Dermis microvascular lymphatic vessel endothelial cell (primary cell): ENCODE measurements around the gene ALPL. TPM values are rescaled to one million over a fixed set of nuclear protein-coding genes. Genes with fewer than 3 reads are reported as not detected.

Experiments used
- DNase-seq, 2 donors: peaks; one replicate each; pipeline versions ENCODE4 v3.0.0 to v3.0.0-alpha.2; 2010; ENCODE audit warnings: low read depth in 2 of 2
- total RNA-seq: library from RNA; depleted of rRNA; stranded (reverse); fragments of >200 nt; gene quantifications from 2 replicates; pipeline ENCODE4 v1.2.1, GENCODE V29; 2014

ALPL gene
- total RNA-seq, 1 donor from 2014 or later, result 0.26 TPM

DNA sequence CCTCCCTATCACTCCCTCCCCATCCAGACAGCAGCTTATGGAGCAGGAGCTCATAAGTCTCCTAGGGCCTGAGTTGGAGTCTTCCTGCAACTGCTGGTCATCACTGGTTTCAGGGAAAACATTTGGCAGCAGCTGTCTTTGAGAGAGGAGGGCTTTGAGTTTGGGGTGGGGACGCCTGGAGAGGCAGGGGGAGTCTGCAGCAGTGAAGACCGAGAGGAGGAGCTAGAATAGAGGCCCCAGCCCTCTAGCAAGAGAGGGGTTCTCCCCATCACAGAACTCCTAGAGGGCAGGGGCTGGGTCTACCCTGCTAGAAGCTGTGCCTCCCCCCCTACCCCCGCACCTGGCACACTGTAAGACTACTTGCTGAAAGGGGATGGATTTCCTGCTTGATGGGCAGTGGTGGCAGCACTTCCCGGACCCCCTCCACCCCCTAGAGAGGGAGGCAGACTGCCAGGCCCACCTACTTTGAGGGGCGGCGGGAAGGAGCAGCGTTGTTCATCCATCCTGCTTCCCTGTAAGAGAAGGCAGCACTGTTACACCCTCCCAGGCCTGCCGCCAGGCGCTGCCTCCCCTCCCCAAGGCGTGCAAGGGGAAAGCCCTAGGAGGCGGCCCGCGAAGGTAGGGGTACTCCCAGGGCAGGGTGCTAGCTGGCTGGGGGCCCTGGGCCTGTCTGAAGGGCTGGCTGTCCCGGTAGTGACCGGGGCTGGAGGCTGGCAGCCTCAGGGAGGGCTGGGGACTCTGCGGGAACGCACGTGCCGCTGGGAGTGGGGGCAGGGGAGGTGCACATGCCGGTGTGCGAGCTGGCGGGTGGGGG lies 109.5 kb downstream of the ALPL start:
- no peak for DNase-seq

DNA sequence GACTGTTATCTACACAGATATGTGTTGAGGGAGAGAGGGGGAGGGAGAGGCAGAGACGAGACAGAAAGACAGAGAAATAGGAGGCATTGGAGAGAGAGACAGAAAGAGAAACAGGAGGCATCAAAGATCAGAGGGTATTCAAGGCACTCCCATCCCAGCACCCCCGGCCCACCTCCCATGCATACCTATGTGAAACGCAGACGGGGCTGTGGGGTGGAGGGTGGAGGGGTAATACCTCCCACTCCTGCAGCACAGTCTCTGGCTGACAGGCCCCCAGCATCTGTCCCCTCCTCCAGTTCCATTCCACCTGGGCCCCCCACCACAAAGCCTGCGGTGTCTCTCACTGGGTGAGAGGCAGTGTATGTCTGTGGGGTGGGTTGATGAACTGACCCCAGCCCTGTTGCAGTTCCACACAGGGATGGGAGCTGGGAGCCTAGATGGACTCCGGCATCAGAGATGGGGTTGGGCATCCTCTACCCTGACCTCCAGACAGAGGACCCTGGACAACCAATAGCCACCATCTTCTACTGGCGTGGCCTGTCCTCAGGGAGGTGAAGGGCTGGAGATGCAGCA lies 110.2 kb downstream of the ALPL start:
- no peak for DNase-seq

- no peak for DNase-seq
These were observed 110.8 kb downstream of the ALPL start for GRCh38 chr1:21620011-21620410.

- DNase-seq, result no peak
These were observed 111.3 kb downstream of the ALPL start for GRCh38 chr1:21620496-21620895.

DNA sequence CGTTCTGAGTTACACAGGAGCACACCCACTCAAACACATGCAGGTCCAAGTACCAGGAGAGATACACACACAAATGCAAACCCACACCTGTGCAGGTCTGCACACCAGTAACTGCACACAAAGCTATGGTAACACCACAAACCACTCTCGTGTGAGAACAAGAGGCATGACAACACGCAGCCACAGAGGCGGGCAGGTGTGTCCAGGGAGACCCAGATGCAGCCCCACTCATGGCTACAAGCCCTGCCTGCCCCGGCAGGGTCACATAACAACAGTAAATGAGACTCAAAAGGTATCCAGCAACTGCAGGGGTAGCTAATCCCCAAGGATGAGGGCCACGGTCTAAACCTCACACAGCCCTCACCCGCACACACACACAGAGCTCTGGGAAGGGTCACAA lies 111.8 kb downstream of the ALPL start:
- no peak for DNase-seq

DNA sequence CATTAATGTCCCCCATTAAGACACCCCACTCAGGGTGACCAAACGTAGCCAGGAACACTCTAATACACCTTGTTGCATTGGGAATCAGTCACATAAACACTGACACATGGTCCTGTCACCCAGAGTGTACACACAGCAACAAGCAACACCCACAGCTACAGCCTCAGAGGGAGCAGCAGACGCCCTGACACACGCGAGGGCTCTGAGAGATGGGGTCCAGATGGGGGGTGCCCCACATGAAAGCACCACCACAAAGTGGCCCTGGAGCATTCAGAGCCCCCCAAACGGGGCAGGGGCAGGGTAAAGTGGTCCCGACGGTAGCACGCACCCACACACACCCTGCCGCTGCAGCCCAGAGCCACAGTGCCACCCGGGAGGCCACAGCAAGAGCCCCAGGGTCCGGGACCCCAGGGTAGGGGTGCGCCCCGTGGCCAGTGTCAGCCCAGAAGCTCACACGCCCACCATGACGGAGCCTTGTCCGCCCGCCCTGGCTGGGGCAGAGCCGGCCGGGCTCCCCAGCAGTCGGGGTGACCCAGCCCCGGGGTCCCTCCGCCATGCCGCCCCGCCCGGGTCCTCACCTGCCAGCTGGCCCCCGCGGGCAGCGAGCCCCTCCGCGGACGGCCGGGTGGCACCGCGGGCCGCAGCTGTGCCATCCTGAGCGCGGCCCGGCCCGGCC lies 112.7 kb downstream of the ALPL start:
- DNase-seq, result no peak

GRCh38 chr1:21622466-21623315 lies 113.5 kb downstream of the ALPL start:
- no peak for DNase-seq

GRCh38 chr1:21623410-21623961 lies 114.3 kb downstream of the ALPL start:
- DNase-seq, result no peak

DNA sequence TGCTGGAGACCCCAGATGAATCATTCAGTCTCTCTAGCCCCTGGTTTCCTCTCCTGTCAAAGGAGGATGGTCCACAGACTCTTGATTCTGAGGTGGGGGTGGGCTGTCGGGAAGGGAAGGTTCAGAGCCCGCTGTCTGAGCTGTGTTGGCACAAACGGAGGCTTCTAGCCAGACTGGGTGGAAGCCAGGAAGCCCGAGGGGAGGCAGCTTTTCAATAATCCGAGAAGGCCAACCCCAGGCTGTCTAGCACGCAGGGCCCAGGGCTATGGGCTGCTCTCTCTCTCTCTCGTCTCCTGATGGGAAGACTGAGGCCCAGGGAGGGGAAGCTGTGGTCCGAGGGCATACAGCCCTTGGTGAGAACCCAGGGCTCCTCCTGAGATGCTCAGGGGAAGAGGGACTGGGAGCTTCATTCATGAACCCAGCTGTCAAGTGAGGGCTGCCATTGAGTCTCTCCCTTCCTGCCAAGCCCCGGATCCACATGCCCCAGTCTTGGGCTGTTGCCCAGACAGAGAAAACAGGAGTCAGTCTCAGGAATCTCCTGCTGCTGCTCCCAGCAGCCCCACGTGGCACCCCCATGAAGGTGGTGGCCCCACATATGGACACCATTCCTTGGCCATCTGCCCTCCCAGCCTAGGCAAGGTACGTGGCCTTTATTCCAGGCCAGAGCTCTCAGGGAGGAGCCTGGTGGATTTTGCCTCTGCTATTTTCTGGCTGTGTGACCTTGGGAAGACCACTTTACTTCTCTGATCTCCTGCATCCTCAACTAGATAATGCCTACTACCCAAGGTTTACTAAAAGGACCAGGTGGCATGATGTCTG lies 115.6 kb downstream of the ALPL start:
- no peak for DNase-seq

- DNase-seq, result no peak
These were observed 116.4 kb downstream of the ALPL start for GRCh38 chr1:21625390-21626190.

- no peak for DNase-seq
These were observed 117.7 kb downstream of the ALPL start for GRCh38 chr1:21626921-21627339.

Other genes with a start within 250 kb of the ALPL start
- 105 and 129 TPM in 2 replicates for gene ECE1, start 219.0 kb upstream of the ALPL start, total RNA-seq
- gene NBPF3, start 69.3 kb upstream of the ALPL start, total RNA-seq, result 7.4 and 11.0 TPM in 2 replicates
- gene RAP1GAP, start 159.9 kb downstream of the ALPL start, total RNA-seq, result not detected in 2 replicates